Vagina (tissue), 2 donors: ENCODE results near the gene SERPINA5. TPM values are rescaled to one million over a fixed set of nuclear protein-coding genes. Genes with fewer than 3 reads are reported as not detected.

ENCODE experiments used
- DNase-seq, 2 donors: peaks; one replicate each; pipeline ENCODE4 v3.0.0-alpha.2; 2017; ENCODE audit errors: extremely low spot score in 2 of 2
- H3K27ac ChIP-seq: fragments of 200-600 bp; sonication (generic); one replicate; pipeline ENCODE4 v1.5.1; 2019
- H3K27me3 ChIP-seq: fragments of 200-600 bp; sonication (generic); one replicate; pipeline ENCODE4 v1.5.1; 2019
- H3K36me3 ChIP-seq, 2 donors: fragments of 200-600 bp; sonication (generic); one replicate each; pipeline ENCODE4 v1.5.1; 2017 to 2019
- H3K4me1 ChIP-seq: fragments of 200-600 bp; sonication (generic); one replicate; pipeline ENCODE4 v1.5.1; 2019
- H3K4me3 ChIP-seq, 2 donors: fragments of 200-600 bp; sonication (generic); 1 replicate in 1 of 2; 2 replicates in 1 of 2; pipeline ENCODE4 v1.5.1; 2016 to 2019
- H3K9me3 ChIP-seq: fragments of 200-600 bp; sonication (generic); one replicate; pipeline ENCODE4 v1.5.1; 2019
- CTCF ChIP-seq, 3 experiments: fragments of 450-650 bp in 2 of 3; fragments of 200-600 bp in 1 of 3; sonication (generic) in 1 of 3; IDR thresholded peaks; one replicate each; pipeline ENCODE4 v1.5.1; 2017 to 2019; ENCODE audit warnings: antibody characterized with exemption in 3 of 3, mild to moderate bottlenecking in 2 of 3, moderate library complexity in 2 of 3
- POLR2A ChIP-seq, 2 donors: fragments of 450-650 bp; IDR thresholded peaks; one replicate each; pipeline ENCODE4 v1.6.1; 2017; ENCODE audit warnings: antibody characterized with exemption in 2 of 2, mild to moderate bottlenecking in 2 of 2, moderate library complexity in 2 of 2
- POLR2AphosphoS5 ChIP-seq, 2 donors: sonication (generic); formaldehyde crosslinking; IDR thresholded peaks; one replicate each; pipeline ENCODE4 v1.9.0; 2017; ENCODE audit warnings: antibody characterized with exemption in 2 of 2, mild to moderate bottlenecking in 2 of 2, low read depth in 1 of 2; ENCODE audit not compliant: insufficient read depth in 1 of 2
- intact Hi-C: fragments of 100-400 bp; cut with DNase I; formaldehyde crosslinking; loops from one replicate; pipeline ENCODE4 v1.15.1; 2023
- total RNA-seq: library from RNA; depleted of rRNA; stranded (reverse); fragments of >200 nt; gene quantifications from one replicate; pipeline ENCODE4 v1.2.3, GENCODE V29; 2016

SERPINA5 gene
- total RNA-seq, 1 donor from 2014 or later, result 3.7 TPM

- H3K36me3 ChIP-seq, result no peaks in the 10 kb centered on the region
- no peaks in the 10 kb centered on the region for H3K9me3 ChIP-seq
- H3K27me3 ChIP-seq, result no peaks in the 10 kb centered on the region
- no peak overlapping the region for H3K4me3 ChIP-seq
- no peaks in the 10 kb centered on the region for H3K4me1 ChIP-seq
- TF ChIP-seq CTCF (IDR thresholded peaks at IDR 0.05) (no peak), POLR2AphosphoS5 (IDR thresholded peaks at IDR 0.05; ENCODE audit: insufficient read depth in 1 of 2, low read depth in 1 of 2) (no peak), POLR2A (IDR thresholded peaks at IDR 0.05) (no peak)
- intact Hi-C loops, result no loop called here
- DNase-seq, result no peak
- H3K27ac ChIP-seq, result no peak overlapping the region
These were observed 39.4 kb downstream of the SERPINA5 start for GRCh38 chr14:94620597-94620996.

GRCh38 chr14:94621358-94622134 lies 40.3 kb downstream of the SERPINA5 start:
- intact Hi-C loops, result no loop called here
- Histone ChIP-seq H3K27me3 (no peaks in the 10 kb centered on the region), H3K4me1 (no peaks in the 10 kb centered on the region), H3K9me3 (no peaks in the 10 kb centered on the region), H3K36me3 (no peaks in the 10 kb centered on the region), H3K4me3 (no peak overlapping the region), H3K27ac (no peak overlapping the region)
- no peak for DNase-seq
- TF ChIP-seq POLR2AphosphoS5 (IDR thresholded peaks at IDR 0.05; ENCODE audit: insufficient read depth in 1 of 2, low read depth in 1 of 2) (no peak), CTCF (IDR thresholded peaks at IDR 0.05) (no peak), POLR2A (IDR thresholded peaks at IDR 0.05) (no peak)

- no peaks in the 10 kb centered on the region for H3K9me3 ChIP-seq
- TF ChIP-seq CTCF (IDR thresholded peaks at IDR 0.05), result no peak
- TF ChIP-seq POLR2A (IDR thresholded peaks at IDR 0.05), result no peak
- no peak for TF ChIP-seq POLR2AphosphoS5 (IDR thresholded peaks at IDR 0.05; ENCODE audit: insufficient read depth in 1 of 2, low read depth in 1 of 2)
- H3K4me1 ChIP-seq, result no peaks in the 10 kb centered on the region
- no peaks in the 10 kb centered on the region for H3K27me3 ChIP-seq
- H3K36me3 ChIP-seq, result no peaks in the 10 kb centered on the region
- no peak overlapping the region for H3K27ac ChIP-seq
- intact Hi-C loops, result no loop called here
- no peak for DNase-seq
- no peak overlapping the region for H3K4me3 ChIP-seq
These were observed 41.6 kb downstream of the SERPINA5 start for GRCh38 chr14:94622653-94623421.

- intact Hi-C loops, result no loop called here
- Histone ChIP-seq H3K27me3 (no peaks in the 10 kb centered on the region), H3K27ac (no peak overlapping the region), H3K36me3 (no peaks in the 10 kb centered on the region), H3K4me1 (no peaks in the 10 kb centered on the region), H3K9me3 (no peaks in the 10 kb centered on the region), H3K4me3 (no peak overlapping the region)
- TF ChIP-seq CTCF (IDR thresholded peaks at IDR 0.05), result no peak
- no peak for TF ChIP-seq POLR2A (IDR thresholded peaks at IDR 0.05)
- TF ChIP-seq POLR2AphosphoS5 (IDR thresholded peaks at IDR 0.05; ENCODE audit: insufficient read depth in 1 of 2, low read depth in 1 of 2), result no peak
- DNase-seq, result no peak
These were observed 42.2 kb downstream of the SERPINA5 start for GRCh38 chr14:94623422-94623809.
